HG02588 (cell line): ENCODE data around the gene ATOX1.
A peak's percentile ranks its signal among the peaks of the same experiment; 100 is the strongest.
"Not testable (repeated sequence)": the region's sequence is repeated elsewhere in the genome, so short reads cannot be mapped to it uniquely, and the experiment has no call there.

Source experiments
- ATAC-seq: cut with Tn5 transposase; IDR thresholded peaks from one replicate; pipeline ENCODE4 v1.9.1; 2021; ENCODE audit warnings: mild to moderate bottlenecking, moderate library complexity; ENCODE audit not compliant: unreplicated experiment

Gene ATOX1, protein sequence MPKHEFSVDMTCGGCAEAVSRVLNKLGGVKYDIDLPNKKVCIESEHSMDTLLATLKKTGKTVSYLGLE

DNA sequence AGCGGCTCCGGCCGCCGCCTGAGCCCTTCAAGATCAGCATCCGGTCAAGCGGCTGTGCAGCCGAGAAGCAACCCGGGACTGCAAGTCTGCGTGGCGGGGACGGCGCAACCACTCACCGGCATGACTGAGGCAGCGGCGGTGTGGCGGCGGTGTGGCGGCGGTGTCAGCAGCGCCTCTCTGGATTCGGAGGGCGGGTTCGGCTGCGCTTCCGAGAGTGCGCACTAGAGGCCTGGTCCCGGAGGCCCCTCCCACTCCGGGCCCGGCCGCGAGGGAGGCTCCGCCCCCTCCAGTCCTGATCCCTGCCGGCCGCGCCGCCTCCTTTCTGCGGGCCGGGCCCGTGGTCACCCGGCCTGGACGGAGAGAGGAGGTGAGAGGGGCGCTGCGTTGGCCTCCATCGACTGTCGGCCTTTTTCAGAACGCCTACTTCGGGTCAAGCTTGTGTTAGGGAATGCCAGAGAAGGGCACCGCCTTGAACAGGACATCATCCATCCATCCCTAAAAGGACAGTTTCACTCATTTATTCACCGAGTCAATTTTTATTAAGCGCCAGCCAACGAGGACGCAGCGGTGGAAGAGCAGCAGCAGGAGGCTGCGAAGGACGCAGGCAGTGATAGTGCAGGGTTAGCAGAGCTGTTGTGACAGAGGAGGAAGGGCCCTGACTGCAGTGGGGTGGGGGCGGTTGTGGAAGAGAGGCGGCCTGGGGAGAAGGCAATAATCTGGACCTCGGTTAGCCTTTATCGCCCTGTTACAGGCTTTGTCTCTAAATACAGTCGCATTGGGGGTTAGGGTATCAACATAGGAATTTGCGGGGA is at the start of gene ATOX1:
Gene ATOX1, minus strand, starts transcription at position 202 of the 812 bp plus-strand sequence. Its CDS starts 80 bp downstream, at position 122.
- peak; percentile 98 for ATAC-seq

GRCh38 chr5:151805414-151806223 is 47.2 kb upstream of the ATOX1 start:
- no peak for ATAC-seq

- no peak for ATAC-seq
These were observed 42.1 kb upstream of the ATOX1 start for GRCh38 chr5:151800532-151800931.

GRCh38 chr5:151799407-151799806 is 41.0 kb upstream of the ATOX1 start:
- no peak for ATAC-seq

DNA sequence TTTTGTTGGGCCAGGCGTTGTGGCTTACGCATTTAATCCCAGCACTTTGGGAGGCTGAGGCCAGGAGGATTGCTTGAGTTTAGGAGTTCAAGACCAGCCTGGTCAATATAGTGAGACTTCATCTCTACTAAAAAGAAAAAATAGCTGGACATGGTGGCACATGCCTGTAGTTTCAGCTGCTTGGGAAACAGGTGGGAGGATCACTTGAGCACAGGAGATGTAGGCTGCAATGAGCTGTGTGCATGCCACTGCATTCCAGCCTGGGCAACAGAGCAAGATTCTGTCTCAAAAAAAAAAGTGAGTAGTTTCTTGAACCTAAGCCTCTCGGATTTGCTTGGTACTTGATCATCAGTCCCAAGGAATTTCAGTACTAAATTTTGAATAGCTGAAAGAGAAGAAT is 40.2 kb upstream of the ATOX1 start:
- no peak for ATAC-seq

GRCh38 chr5:151795426-151795825 is 37.0 kb upstream of the ATOX1 start:
- no peak for ATAC-seq

GRCh38 chr5:151793358-151793757 is 34.9 kb upstream of the ATOX1 start:
- ATAC-seq, result no peak

GRCh38 chr5:151787817-151788216 is 29.4 kb upstream of the ATOX1 start:
- ATAC-seq, result no peak

DNA sequence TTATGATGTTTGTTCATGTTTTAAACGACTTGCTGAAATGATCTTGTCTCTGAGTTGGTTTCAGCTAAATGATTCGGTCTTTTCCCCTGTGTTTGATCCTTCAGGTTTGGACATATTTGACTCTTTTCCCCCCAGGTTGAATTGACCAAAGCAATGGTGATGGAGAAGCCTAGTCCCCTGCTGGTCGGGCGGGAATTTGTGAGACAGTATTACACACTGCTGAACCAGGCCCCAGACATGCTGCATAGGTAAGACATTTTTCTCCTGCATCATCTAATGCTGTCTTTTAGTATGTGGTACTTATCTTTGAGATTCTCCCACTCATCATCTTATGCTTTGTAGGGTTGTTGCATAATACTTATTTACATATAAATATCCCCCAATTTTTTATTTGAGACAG is 28.0 kb upstream of the ATOX1 start:
- no peak for ATAC-seq

DNA sequence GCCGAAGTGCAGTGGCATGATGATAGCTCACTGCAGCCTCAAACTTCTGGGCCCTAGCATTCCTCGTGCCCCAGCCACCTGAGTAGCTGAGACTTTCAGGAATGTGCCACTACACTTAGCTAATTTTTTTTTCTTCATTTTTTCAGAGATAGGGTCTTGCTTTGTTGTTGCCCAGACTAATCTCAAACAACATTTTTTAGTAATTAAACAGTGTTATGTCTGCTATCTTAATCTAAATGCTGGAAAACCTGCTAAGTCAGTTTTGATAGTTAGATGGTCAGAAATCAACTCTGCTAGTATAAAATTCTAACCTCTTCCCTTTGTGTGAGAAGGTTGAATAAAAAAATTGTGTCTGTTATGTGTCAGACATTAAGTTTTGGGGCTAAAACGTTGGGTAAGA is 25.7 kb upstream of the ATOX1 start:
- ATAC-seq, result no peak

- ATAC-seq, result not testable (repeated sequence)
These were observed 25.2 kb upstream of the ATOX1 start for GRCh38 chr5:151783664-151784063.

DNA sequence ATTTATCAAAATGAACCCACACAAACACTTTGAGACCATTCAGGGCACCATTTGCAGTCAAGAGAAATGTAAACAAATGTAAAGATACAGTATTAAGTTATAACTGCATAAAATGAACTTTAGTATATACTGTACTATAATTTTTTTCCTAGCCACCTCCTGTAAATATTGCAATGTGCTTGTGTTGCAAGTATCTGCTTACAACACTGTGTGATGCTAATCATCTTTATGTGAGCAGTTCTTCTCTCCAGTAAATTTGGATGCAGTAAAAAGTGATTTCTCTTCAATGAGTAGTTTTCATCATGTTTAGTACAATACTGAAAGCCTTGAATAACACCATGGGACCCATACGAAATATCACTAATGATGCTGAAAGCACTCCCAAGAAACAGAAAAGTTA is 22.8 kb upstream of the ATOX1 start:
- no peak for ATAC-seq

DNA sequence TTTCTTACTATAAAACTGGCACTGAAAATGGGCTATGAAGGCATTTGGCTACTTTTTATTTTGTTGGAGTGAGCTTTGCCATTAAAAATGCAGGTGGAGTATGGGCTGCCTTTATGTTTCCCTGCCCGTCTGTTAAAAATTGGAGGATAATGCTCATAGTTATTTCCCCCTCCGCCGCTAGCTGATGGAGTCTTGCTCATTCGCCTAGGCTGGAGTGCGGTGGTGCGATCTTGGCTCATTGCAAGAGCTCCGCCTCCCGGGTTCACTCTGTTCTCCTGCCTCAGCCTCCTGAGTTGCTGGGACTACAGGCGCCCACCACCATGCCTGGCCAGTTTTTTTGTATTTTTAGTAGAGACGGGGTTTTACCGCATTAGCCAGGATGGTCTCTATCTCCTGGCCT is 21.9 kb upstream of the ATOX1 start:
- no peak for ATAC-seq

DNA sequence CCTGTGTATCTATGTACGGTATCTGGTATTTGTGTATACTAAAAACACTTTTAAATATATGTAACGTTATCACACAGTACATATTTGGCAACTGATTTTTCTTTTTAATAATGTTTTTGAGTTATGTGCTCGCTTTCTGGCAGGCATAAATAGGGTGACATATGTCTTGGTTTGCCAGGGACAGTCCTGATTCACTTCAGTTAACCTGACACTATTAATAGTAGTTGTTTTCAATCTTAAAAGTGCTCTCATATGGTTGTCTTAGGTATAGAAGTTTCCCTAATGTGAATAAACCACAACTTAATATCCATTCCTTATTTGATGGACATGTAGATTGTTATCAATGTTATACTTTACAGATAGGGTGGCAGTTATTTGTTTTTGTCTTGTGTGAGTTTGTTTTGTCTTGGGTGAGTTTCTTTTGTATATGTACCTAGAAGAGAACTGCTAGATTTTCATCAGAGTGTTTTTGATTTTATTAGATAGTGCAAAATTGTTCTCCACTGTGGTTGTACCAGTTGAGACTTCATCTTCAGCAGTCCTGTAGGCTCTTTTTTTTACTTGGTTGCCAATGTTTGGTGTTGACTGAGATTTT is 21.2 kb upstream of the ATOX1 start:
- ATAC-seq, result peak; percentile 45

- no peak for ATAC-seq
These were observed 16.7 kb upstream of the ATOX1 start for GRCh38 chr5:151775025-151775606.

- no peak for ATAC-seq
These were observed 15.5 kb upstream of the ATOX1 start for GRCh38 chr5:151773951-151774350.

GRCh38 chr5:151772846-151773561 is 14.6 kb upstream of the ATOX1 start:
- ATAC-seq, result no peak

DNA sequence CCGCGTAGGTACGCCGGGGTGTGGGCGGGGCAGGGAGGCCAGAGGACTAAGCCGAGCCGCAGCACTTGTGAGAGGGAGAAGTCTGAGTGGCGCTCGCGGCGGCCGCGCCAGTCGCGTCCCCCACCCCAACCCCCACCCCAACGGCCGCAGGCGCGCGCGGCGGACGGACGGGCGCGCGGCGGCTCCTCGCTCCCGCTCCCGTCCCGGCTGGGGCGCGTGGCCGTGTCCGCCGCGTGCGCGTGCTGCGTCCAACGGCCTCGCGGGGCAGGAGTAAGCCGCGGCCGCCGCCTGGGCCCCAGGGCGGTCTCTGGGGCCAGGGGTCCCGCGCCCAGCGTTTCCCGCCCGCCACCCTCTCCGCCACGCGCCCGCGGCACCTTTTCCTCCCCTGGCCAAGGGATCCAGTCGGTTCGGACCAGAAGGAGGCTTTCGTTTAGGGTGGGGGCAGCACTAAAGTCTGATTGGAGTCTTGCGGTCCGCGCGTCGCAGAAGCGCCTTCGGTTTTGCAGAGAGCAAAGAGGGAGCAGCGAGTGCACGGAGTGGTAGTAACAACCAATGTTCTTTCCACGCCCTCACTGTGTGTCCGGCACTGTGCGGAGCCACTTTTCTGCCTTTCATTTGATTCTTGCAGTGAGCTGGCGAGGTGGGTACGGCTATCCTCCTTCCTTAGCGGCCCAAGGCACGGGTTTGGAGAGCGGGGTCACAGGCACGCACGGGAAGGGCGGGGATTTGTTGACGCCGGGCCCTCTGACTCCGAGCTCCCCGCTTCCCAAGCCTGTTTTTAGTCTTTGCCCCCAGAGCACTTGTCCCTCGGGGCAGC is 13.8 kb upstream of the ATOX1 start:
- ATAC-seq, result no peak

- ATAC-seq, result peak; percentile 79
These were observed 13.0 kb upstream of the ATOX1 start, which contains the start of gene G3BP1 for GRCh38 chr5:151771259-151772028. TSS of gene G3BP1 (plus strand) at chr5:151771954. CDS start at chr5:151786621, 14,667 bp downstream.
